Cardiac muscle cell (in vitro differentiated cells and primary cell): Measurements from ENCODE around the gene TLK1. TPM values are rescaled to one million over a fixed set of nuclear protein-coding genes. Genes with fewer than 3 reads are reported as not detected.
A peak's percentile ranks its signal among the peaks of the same experiment; 100 is the strongest.

ENCODE experiments used
- DNase-seq, 2 donors: peaks; one replicate each; pipeline versions ENCODE4 v3.0.0 to v3.0.0-alpha.2; 2010 to 2017; ENCODE audit warnings: low read depth in 1 of 2, low spot score in 1 of 2
- H3K27ac ChIP-seq: fragments of 200-600 bp; sonication (generic); 2 replicates; pipeline ENCODE4 v1.5.1; 2016
- H3K27me3 ChIP-seq: fragments of 200-600 bp; sonication (generic); 2 replicates; pipeline ENCODE4 v1.6.0; 2016; ENCODE audit warnings: control low read depth
- H3K36me3 ChIP-seq: fragments of 200-600 bp; sonication (generic); 2 replicates; pipeline ENCODE4 v1.5.1; 2016; ENCODE audit warnings: control low read depth
- H3K4me1 ChIP-seq: fragments of 200-600 bp; sonication (generic); 2 replicates; pipeline ENCODE4 v1.8.1; 2017; ENCODE audit warnings: low read depth, mild to moderate bottlenecking, mixed run types
- H3K4me3 ChIP-seq: fragments of 200-600 bp; sonication (generic); 2 replicates; pipeline ENCODE4 v1.5.1; 2016; ENCODE audit warnings: mild to moderate bottlenecking
- H3K9me3 ChIP-seq: fragments of 200-600 bp; sonication (generic); 2 replicates; pipeline ENCODE4 v1.5.1; 2017; ENCODE audit warnings: low read depth, mild to moderate bottlenecking, control low read depth
- polyA plus RNA-seq: library from polyadenylated mRNA; unstranded; fragments of >200 nt; fragmentation: Nextera tagmentation; extraction: Ambion mirVana; gene quantifications from 2 replicates; pipeline ENCODE4 v1.2.1, GENCODE V29; 2016
- total RNA-seq: library from RNA; depleted of rRNA; stranded (reverse); fragments of >200 nt; gene quantifications from 2 replicates; pipeline ENCODE4 v1.2.3, GENCODE V29; 2016
- TF ChIP-seq, protein P1 (sequence below): IDR thresholded peaks from 2 replicates; pipeline ENCODE4 v1.5.1; 2012; ENCODE audit warnings: low read depth, mild to moderate bottlenecking, low read length

The TLK1 gene
- total and polyA plus RNA-seq, 2 experiments from 2014 or later: 10.1 to 29.2 TPM

DNA sequence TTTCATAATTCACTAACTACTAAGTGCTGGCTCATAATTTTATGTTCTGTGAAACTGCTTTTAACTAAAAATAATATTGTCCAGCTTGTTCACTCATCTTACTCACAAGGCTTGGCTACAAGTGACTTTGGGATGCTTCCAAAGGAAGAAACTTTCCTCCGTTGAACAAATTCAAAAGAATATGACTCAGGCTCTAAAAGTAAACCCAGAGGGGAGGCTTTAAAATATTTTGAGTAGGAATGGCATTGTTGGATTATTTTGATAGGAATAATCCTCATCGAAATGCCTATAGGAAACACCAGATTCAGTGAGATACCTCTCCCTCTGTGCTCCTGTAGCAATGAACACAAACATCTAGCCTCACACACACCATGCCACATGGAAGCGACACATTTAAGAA, 25.2 kb upstream of the TLK1 start:
- peak in 1 of 2 donors; percentile 47 for DNase-seq

GRCh38 chr2:171185165-171185818, 24.6 kb upstream of the TLK1 start:
- Histone ChIP-seq H3K4me1 (no peaks in the 10 kb centered on the region), H3K27me3 (no peaks in the 10 kb centered on the region), H3K27ac (no peak overlapping the region), H3K9me3 (no peaks in the 10 kb centered on the region), H3K4me3 (no peak overlapping the region), H3K36me3 (no peaks in the 10 kb centered on the region)
- DNase-seq: no peak
- TF ChIP-seq, protein P1, sequence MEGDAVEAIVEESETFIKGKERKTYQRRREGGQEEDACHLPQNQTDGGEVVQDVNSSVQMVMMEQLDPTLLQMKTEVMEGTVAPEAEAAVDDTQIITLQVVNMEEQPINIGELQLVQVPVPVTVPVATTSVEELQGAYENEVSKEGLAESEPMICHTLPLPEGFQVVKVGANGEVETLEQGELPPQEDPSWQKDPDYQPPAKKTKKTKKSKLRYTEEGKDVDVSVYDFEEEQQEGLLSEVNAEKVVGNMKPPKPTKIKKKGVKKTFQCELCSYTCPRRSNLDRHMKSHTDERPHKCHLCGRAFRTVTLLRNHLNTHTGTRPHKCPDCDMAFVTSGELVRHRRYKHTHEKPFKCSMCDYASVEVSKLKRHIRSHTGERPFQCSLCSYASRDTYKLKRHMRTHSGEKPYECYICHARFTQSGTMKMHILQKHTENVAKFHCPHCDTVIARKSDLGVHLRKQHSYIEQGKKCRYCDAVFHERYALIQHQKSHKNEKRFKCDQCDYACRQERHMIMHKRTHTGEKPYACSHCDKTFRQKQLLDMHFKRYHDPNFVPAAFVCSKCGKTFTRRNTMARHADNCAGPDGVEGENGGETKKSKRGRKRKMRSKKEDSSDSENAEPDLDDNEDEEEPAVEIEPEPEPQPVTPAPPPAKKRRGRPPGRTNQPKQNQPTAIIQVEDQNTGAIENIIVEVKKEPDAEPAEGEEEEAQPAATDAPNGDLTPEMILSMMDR: no peak

More for the DNA sequence above, 25.2 kb upstream of the TLK1 start:
- Histone ChIP-seq H3K4me3 (no peak overlapping the region), H3K27ac (no peak overlapping the region), H3K27me3 (no peaks in the 10 kb centered on the region), H3K4me1 (no peaks in the 10 kb centered on the region), H3K9me3 (no peaks in the 10 kb centered on the region), H3K36me3 (no peaks in the 10 kb centered on the region)
- TF ChIP-seq, protein P1: no peak

DNA sequence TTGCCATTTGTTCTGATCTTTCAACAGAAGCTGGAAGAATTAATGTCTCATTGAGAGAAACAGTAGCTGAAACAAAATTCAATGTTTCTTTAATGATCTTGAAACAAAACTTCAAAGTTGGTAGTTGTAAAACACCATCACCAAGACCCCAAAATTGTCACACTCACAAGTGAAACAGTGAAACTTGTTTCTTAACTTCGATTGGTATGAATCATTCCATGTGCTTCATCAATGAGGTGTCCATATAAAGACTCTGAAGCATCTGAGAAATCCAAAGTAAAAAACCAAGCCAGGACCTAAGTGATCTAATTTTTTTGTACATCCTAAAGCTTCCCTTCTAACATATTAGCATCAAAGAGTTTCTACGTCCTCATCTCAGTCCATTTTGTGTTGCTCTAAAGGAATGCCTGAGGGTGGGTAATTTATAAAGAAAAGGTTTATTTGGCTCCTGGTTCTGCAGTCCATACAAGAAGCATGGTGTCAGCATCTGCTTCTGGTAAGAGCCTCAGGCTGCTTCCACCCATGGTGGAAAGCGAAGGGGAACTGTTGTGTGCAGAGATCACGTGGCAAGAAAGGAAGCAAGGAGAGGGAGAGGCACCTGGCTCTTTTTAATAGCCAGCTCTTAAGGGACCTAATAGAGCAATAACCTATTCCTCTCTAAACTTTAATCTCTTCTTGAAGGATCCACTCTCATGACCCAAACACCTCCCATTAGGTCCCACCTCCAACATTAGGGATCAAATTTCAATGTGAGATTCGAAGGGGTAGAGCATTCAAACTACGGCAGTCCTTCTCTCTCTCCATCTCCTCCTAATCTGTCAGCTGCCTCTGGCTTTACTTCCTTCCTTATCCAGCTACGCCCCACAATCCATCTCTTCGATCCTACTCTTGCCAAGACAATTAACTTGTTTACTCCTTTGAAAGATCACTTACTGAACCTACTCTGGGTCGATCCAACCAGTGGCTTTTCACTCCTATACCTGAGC, 20.7 kb upstream of the TLK1 start:
- TF ChIP-seq, protein P1: no peak
- H3K27me3 ChIP-seq: no peaks in the 10 kb centered on the region
- DNase-seq: no peak

GRCh38 chr2:171180229-171180930, 19.7 kb upstream of the TLK1 start:
- Histone ChIP-seq H3K4me1 (no peaks in the 10 kb centered on the region), H3K27me3 (no peaks in the 10 kb centered on the region), H3K27ac (no peak overlapping the region), H3K36me3 (no peaks in the 10 kb centered on the region), H3K9me3 (no peaks in the 10 kb centered on the region), H3K4me3 (no peak overlapping the region)
- no peak for DNase-seq
- TF ChIP-seq, protein P1: no peak

More for the DNA sequence above, 20.7 kb upstream of the TLK1 start:
- H3K36me3 ChIP-seq: no peaks in the 10 kb centered on the region
- no peaks in the 10 kb centered on the region for H3K9me3 ChIP-seq
- H3K27ac ChIP-seq: no peak overlapping the region
- H3K4me1 ChIP-seq: no peaks in the 10 kb centered on the region
- no peak overlapping the region for H3K4me3 ChIP-seq

DNA sequence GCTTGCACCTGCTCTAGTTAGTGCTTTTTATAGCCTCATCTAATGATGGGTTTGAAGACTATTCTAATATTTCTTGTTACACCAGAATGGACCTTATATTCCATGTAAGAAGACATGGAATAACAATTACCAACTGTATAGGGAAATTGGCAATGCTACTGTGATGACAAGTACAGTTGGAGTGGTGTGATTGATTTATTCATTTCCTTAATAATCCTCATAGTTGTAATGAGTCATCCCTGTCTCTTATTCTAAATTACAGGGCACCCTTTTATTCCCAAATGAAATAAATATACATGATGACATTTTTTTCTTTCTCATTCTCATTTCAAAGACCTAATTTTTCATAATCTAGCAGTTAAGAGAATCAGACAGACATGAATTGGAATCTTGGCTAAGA, 18.3 kb upstream of the TLK1 start:
- no peak for DNase-seq
- Histone ChIP-seq H3K27me3 (no peaks in the 10 kb centered on the region), H3K4me3 (no peak overlapping the region), H3K36me3 (no peaks in the 10 kb centered on the region), H3K27ac (no peak overlapping the region), H3K9me3 (no peaks in the 10 kb centered on the region), H3K4me1 (no peaks in the 10 kb centered on the region)
- TF ChIP-seq, protein P1: no peak
